OCI-LY7 (cell line): ENCODE data around the gene IDNK. TPM values are rescaled to one million over a fixed set of nuclear protein-coding genes. Genes with fewer than 3 reads are reported as not detected.

Source experiments
- BruUV-seq: library from RNA; stranded (reverse); fragments of 400-500 nt; replicated peaks from 2 replicates; lab custom pipeline; 2021; lab: Mats Ljungman, UMichigan
- CTCF ChIA-PET: fragments of 300-600 bp; sonication (Branson Sonifier 250); formaldehyde crosslinking; loops from one replicate; lab custom pipeline; 2022; ENCODE audit warnings: antibody characterized with exemption; ENCODE audit not compliant: unreplicated experiment; lab: Charles Lee
- POLR2A ChIA-PET: fragments of 300-600 bp; sonication (Branson Sonifier 250); formaldehyde crosslinking; loops from one replicate; lab custom pipeline; 2022; ENCODE audit warnings: antibody characterized with exemption; lab: Charles Lee
- DNase-seq: peaks from one replicate; pipeline ENCODE4 v3.0.0-alpha.2; 2015; ENCODE audit warnings: low spot score
- H2AFZ ChIP-seq: fragments of 200-600 bp; sonication (generic), shearing (Covaris generic); 2 replicates; pipeline ENCODE4 v1.6.1; 2014; ENCODE audit warnings: mild to moderate bottlenecking, antibody characterized with exemption, low read length, moderate library complexity
- H3K27ac ChIP-seq: fragments of 200-600 bp; sonication (generic); 2 replicates; pipeline ENCODE4 v1.5.1; 2014; ENCODE audit warnings: mixed run types, low read depth, mild to moderate bottlenecking, moderate library complexity, low read length, inconsistent platforms; ENCODE audit not compliant: poor library complexity, severe bottlenecking
- H3K36me3 ChIP-seq: fragments of 200-600 bp; sonication (generic); 2 replicates; pipeline ENCODE4 v1.6.1; 2014; ENCODE audit warnings: mild to moderate bottlenecking, antibody characterized with exemption, low read length, moderate library complexity, mixed read lengths; ENCODE audit not compliant: insufficient read depth
- H3K4me1 ChIP-seq: fragments of 200-600 bp; sonication (generic); 2 replicates; pipeline ENCODE4 v1.5.1; 2014; ENCODE audit warnings: mild to moderate bottlenecking, low read length; ENCODE audit not compliant: insufficient read depth, poor library complexity, severe bottlenecking
- H3K4me2 ChIP-seq: fragments of 200-600 bp; sonication (generic); 2 replicates; pipeline ENCODE4 v1.6.1; 2014; ENCODE audit warnings: mild to moderate bottlenecking, low read length
- H3K4me3 ChIP-seq: fragments of 200-600 bp; sonication (generic); 2 replicates; pipeline ENCODE4 v1.5.1; 2014; ENCODE audit warnings: mild to moderate bottlenecking, low read depth, low read length; ENCODE audit not compliant: poor library complexity, severe bottlenecking
- H3K79me2 ChIP-seq: fragments of 200-600 bp; sonication (generic); 2 replicates; pipeline ENCODE4 v1.6.1; 2016; ENCODE audit warnings: low read depth, mild to moderate bottlenecking, low read length, moderate library complexity, mixed read lengths; ENCODE audit not compliant: insufficient read depth
- H3K9me2 ChIP-seq: fragments of 200-600 bp; sonication (generic); 2 replicates; pipeline ENCODE4 v1.6.1; 2016; ENCODE audit warnings: mild to moderate bottlenecking, low read length, mixed read lengths; ENCODE audit not compliant: insufficient read depth
- H3K9me3 ChIP-seq: fragments of 200-600 bp; sonication (generic); 2 replicates; pipeline ENCODE4 v1.6.1; 2014; ENCODE audit warnings: mild to moderate bottlenecking, mixed run types, low read length, mixed read lengths
- H4K20me1 ChIP-seq: fragments of 200-600 bp; sonication (generic); 2 replicates; pipeline ENCODE4 v1.6.1; 2014; ENCODE audit warnings: mild to moderate bottlenecking, antibody characterized with exemption, low read length, moderate library complexity, mixed read lengths; ENCODE audit not compliant: insufficient read depth
- EZH2phosphoT487 ChIP-seq: fragments of 200-600 bp; sonication (generic); IDR thresholded peaks from 2 replicates; pipeline ENCODE4 v1.6.1; 2018; ENCODE audit warnings: low read depth, borderline replicate concordance, mild to moderate bottlenecking, mixed run types, antibody characterized with exemption, low read length, moderate library complexity, mixed read lengths
- intact Hi-C: fragments of 100-400 bp; cut with micrococcal nuclease; formaldehyde crosslinking; loops from one replicate; pipeline ENCODE4 v1.10.0; 2022; ENCODE audit not compliant: unreplicated experiment
- total RNA-seq, 2 experiments: library from RNA; depleted of rRNA in 1 of 2; stranded (reverse); fragments of >200 nt in 1 of 2; shearing (Covaris generic) in 1 of 2; gene quantifications; 2 replicates each; pipeline ENCODE4 v1.2.3, GENCODE V29; 2014 to 2022
- TF ChIP-seq, protein P1 (sequence below): fragments of 200-600 bp; sonication (generic); conservative IDR thresholded peaks from 2 replicates; pipeline ENCODE4 v1.5.1; 2014; ENCODE audit warnings: mild to moderate bottlenecking, antibody characterized with exemption, low read length, moderate library complexity, mixed read lengths

IDNK gene
- total RNA-seq, 2 experiments from 2014 or later: 3.7 to 8.2 TPM

DNA sequence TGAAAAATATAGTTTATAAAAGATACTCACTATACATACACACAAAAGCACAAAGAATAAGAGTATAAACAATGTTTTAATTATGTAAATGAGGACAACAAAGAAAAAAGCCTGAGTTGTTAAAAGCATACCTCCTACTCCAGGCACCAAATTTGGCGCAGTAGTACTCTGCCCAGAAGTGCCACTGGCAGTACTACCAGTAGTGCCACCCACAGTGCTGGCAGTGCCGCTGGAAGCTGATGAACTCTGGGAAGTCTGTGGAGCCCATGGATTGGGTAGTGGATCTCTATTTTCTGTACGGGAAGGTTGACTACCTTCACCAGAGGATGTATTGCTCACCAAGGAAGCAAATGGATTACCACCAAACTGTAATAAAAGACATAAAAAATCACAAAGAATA lies 54.7 kb downstream of the IDNK start:
- BruUV-seq: no TSS peak
- H3K4me1 ChIP-seq: no peaks in the 10 kb centered on the region
- POLR2A ChIA-PET: interaction anchor here (0.5 to 1.1 kb wide), 3 partner anchors 11 to 21 kb away, joined by 3 to 4 read pairs (median 3); no protein-coding TSS in a partner anchor
- no peak overlapping the region for H3K4me2 ChIP-seq
- DNase-seq: no peak
- H3K36me3 ChIP-seq: peaks cover 95% of the 10 kb centered on the region
- intact Hi-C loops: no loop called here
- no peaks in the 10 kb centered on the region for H3K9me3 ChIP-seq
- H3K9me2 ChIP-seq: no peaks in the 10 kb centered on the region
- no peak overlapping the region for H2AFZ ChIP-seq
- no peak overlapping the region for H3K4me3 ChIP-seq
- H3K79me2 ChIP-seq: peaks cover 46% of the 10 kb centered on the region; the same call in 1 of the 2 replicates
- CTCF ChIA-PET: interaction anchor here (1.6 kb wide), 1 partner anchor 11 kb away, joined by 5 read pairs; no protein-coding TSS in a partner anchor
- H4K20me1 ChIP-seq: 0 out of 2 replicates have a peak, but pooled peaks cover 5% of the 10 kb centered on the region
- no peak overlapping the region for H3K27ac ChIP-seq
- TF ChIP-seq EZH2phosphoT487: no peak
- TF ChIP-seq, protein P1, sequence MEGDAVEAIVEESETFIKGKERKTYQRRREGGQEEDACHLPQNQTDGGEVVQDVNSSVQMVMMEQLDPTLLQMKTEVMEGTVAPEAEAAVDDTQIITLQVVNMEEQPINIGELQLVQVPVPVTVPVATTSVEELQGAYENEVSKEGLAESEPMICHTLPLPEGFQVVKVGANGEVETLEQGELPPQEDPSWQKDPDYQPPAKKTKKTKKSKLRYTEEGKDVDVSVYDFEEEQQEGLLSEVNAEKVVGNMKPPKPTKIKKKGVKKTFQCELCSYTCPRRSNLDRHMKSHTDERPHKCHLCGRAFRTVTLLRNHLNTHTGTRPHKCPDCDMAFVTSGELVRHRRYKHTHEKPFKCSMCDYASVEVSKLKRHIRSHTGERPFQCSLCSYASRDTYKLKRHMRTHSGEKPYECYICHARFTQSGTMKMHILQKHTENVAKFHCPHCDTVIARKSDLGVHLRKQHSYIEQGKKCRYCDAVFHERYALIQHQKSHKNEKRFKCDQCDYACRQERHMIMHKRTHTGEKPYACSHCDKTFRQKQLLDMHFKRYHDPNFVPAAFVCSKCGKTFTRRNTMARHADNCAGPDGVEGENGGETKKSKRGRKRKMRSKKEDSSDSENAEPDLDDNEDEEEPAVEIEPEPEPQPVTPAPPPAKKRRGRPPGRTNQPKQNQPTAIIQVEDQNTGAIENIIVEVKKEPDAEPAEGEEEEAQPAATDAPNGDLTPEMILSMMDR: no peak

DNA sequence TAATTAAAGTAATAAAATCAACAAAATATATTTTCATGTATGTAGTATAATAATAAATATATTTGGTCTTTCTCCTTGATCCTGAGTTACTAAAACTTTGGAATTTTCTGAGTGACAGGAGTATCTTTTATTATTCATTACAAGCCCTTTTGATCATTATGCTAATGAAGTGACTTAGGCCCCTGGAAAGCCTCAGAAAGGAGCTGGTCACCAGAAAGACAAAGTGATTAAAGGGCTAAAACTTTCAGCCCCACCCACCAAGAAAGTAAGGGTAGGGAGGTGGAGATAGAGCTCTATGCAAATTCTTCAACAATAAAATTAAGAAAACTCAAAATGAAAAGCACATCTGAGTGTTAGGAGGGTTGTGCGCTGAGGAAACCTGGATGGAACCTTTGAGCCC lies 57.3 kb downstream of the IDNK start:
- TF ChIP-seq, protein P1: no peak
- no peak for TF ChIP-seq EZH2phosphoT487
- Histone ChIP-seq H3K36me3 (peaks cover 84% of the 10 kb centered on the region), H3K27ac (no peak overlapping the region), H3K9me2 (no peaks in the 10 kb centered on the region), H2AFZ (no peak overlapping the region), H4K20me1 (0 out of 2 replicates have a peak, but pooled peaks cover 5% of the 10 kb centered on the region), H3K4me1 (no peaks in the 10 kb centered on the region), H3K4me2 (no peak overlapping the region), H3K9me3 (no peaks in the 10 kb centered on the region), H3K4me3 (no peak overlapping the region), H3K79me2 (peaks cover 63% of the 10 kb centered on the region)
- no peak for DNase-seq
- no TSS peak for BruUV-seq
- intact Hi-C loops: no loop called here
- POLR2A ChIA-PET: interaction anchor here (0.7 to 2.1 kb wide), 9 partner anchors 9 to 43 kb away, joined by 3 to 10 read pairs (median 4); no protein-coding TSS in a partner anchor
- CTCF ChIA-PET: interaction anchor here (1.1 kb wide), 1 partner anchor 14 kb away, joined by 3 read pairs; no protein-coding TSS in a partner anchor

DNA sequence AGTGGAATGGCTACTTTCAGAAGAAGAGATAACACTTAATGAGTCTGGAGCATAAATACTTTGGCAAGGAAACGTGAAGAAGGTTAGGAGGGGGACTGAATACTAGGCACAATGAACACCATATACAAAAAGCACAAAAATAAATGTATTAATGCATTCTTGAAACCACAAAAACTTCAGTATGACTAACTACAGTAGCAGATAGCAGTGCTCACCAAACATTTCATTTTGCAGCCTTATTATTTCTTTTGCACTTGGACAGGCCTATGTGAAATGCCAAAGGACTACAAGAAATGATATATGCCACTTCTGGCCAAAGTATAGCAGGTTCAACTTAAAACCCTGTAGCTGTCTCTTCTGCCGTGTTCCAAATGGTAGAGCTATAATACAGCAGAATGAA lies 58.5 kb downstream of the IDNK start:
- ChIA-PET CTCF (no interaction called here), POLR2A (no interaction called here)
- Histone ChIP-seq H3K27ac (no peak overlapping the region), H3K4me3 (no peak overlapping the region), H3K9me3 (no peaks in the 10 kb centered on the region), H3K36me3 (peaks cover 79% of the 10 kb centered on the region), H3K79me2 (peaks cover 74% of the 10 kb centered on the region), H4K20me1 (peaks cover 14% of the 10 kb centered on the region), H3K4me2 (no peak overlapping the region), H3K4me1 (peaks cover 2% of the 10 kb centered on the region), H3K9me2 (no peaks in the 10 kb centered on the region), H2AFZ (no peak overlapping the region)
- TF ChIP-seq EZH2phosphoT487: no peak
- TF ChIP-seq, protein P1: no peak
- BruUV-seq: no TSS peak
- intact Hi-C loops: no loop called here
- DNase-seq: no peak
